Measurements from ENCODE around the gene ECEL1. TPM values are rescaled to one million over a fixed set of nuclear protein-coding genes. Genes with fewer than 3 reads are reported as not detected.

Gene ECEL1
- total RNA-seq, 2 donors from 2014 or later: 1.6 to 4.6 TPM

DNA sequence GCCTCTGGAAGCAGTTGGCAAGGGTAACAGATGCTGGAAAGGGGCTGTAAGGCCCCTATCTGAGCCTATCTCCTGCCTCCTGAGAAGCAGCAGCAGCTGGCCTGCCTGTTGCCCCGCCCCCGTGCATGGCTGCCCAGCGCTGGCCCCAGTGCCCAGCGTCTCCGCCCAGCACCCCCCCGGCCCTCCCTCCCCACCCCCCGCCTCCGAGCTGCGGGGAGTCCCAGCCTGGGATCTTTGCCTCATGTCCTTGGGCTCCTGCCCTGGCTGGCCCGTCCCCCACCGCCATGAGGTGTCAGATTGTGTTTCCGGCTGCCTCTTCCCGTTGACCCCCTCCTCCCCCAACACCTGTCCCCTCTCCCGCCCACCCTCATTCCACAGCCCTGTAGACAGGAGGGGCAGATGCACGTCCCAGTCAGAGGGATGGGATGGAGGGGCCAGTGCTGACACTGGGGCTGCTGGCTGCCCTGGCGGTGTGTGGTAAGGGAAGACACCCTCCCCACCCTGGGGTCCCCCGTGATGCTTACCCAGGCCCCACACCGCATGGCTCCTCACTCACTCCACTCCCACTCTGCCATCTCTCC, 38.2 kb upstream of the ECEL1 start, which contains the start of gene CHRND:
Gene CHRND (plus strand): TSS at position 370 of the 581 bp plus-strand sequence. CDS start 56 bp downstream, at position 426.
- peak; percentile 64 for DNase-seq
- no peaks in the 10 kb centered on the region for H3K9me3 Mint-ChIP-seq
- 49 to 67% methylated on average over 1 to 16 of the region's 18 CpGs for WGBS, 2 experiments (ENCODE audit: insufficient coverage in 1 of 2, insufficient read length in 1 of 2)
- no peaks in the 10 kb centered on the region for H3K4me1 ChIP-seq (ENCODE audit: control insufficient read depth, insufficient read depth, low read length)
- peaks cover 45% of the 10 kb centered on the region for H3K27me3 ChIP-seq (ENCODE audit: control insufficient read depth, insufficient read depth, low read length, poor library complexity, severe bottlenecking)
- no peak within 1 kb of the TSS for H3K27ac ChIP-seq (ENCODE audit: low read depth, low read length)
- no peaks in the 10 kb centered on the region for H3K9me3 ChIP-seq (ENCODE audit: control insufficient read depth, low read length)
- H3K27ac Mint-ChIP-seq: no peak within 1 kb of the TSS
- H3K36me3 ChIP-seq (ENCODE audit: control insufficient read depth, insufficient read depth, low read length): no peaks in the 10 kb centered on the region
- H3K36me3 Mint-ChIP-seq (ENCODE audit: low read depth): no peaks in the 10 kb centered on the region
- H3K4me1 Mint-ChIP-seq: no peaks in the 10 kb centered on the region
- no peak within 1 kb of the TSS for H3K9ac ChIP-seq (ENCODE audit: extremely low read depth, low read length, poor library complexity, severe bottlenecking)
- no peak within 1 kb of the TSS for H3K4me3 Mint-ChIP-seq
- H3K4me3 ChIP-seq (ENCODE audit: low read length): no peak within 1 kb of the TSS
- peaks cover 51% of the 10 kb centered on the region for H3K27me3 Mint-ChIP-seq (ENCODE audit: insufficient read depth)
- no peak for TF ChIP-seq CTCF (conservative IDR thresholded peaks at IDR 0.05)

DNA sequence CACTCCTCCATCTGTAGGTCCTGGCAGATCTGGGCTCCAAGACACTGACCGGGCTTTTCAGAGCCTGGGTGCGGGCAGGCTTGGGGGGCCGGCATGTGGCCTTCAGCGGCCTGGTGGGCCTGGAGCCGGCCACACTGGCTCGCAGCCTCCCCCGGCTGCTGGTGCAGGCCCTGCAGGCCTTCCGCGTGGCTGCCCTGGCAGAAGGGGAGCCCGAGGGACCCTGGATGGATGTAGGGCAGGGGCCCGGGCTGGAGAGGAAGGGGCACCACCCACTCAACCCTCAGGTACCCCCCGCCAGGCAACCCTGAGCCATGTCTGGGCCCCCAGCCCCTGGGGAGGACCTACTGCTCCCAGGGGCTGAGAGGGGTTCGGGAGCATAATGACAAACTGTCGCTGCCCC, 37.6 kb upstream of the ECEL1 start:
- no peaks in the 10 kb centered on the region for H3K9me3 Mint-ChIP-seq
- no peak for TF ChIP-seq CTCF (conservative IDR thresholded peaks at IDR 0.05)
- peaks cover 58% of the 10 kb centered on the region for H3K27me3 Mint-ChIP-seq (ENCODE audit: insufficient read depth)
- H3K36me3 ChIP-seq (ENCODE audit: control insufficient read depth, insufficient read depth, low read length): no peaks in the 10 kb centered on the region
- H3K27ac ChIP-seq (ENCODE audit: low read depth, low read length): no peak overlapping the region
- no peak overlapping the region for H3K27ac Mint-ChIP-seq
- no peaks in the 10 kb centered on the region for H3K36me3 Mint-ChIP-seq (ENCODE audit: low read depth)
- no peak overlapping the region for H3K9ac ChIP-seq (ENCODE audit: extremely low read depth, low read length, poor library complexity, severe bottlenecking)
- H3K4me3 ChIP-seq (ENCODE audit: low read length): no peak overlapping the region
- no peak for DNase-seq
- H3K27me3 ChIP-seq (ENCODE audit: control insufficient read depth, insufficient read depth, low read length, poor library complexity, severe bottlenecking): peaks cover 52% of the 10 kb centered on the region
- H3K4me1 Mint-ChIP-seq: no peaks in the 10 kb centered on the region
- WGBS, 2 experiments (ENCODE audit: insufficient coverage in 1 of 2, insufficient read length in 1 of 2): 84 to 87% methylated on average over 5 to 14 of the region's 14 CpGs
- no peaks in the 10 kb centered on the region for H3K9me3 ChIP-seq (ENCODE audit: control insufficient read depth, low read length)
- no peak overlapping the region for H3K4me3 Mint-ChIP-seq
- no peaks in the 10 kb centered on the region for H3K4me1 ChIP-seq (ENCODE audit: control insufficient read depth, insufficient read depth, low read length)

DNA sequence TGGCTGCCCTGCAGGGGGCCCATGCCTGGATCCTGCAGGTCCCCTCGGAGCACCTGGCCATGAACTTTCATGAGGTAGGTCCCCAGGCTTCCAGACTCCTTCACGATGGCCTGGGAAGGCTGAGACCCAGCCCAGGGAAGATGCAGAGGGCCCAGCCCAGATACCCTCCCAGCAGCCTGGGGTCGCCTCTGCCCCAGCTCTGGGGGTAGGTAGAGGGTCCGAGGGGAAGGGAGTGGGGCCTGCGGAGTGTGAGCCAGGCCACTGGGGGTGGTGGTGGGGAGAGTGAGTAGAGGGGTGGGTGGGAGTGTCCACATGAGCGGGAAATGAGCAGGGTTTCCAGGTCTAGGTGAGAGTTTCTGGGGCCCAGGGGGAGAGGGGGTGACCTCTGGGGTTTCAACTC, 37.1 kb upstream of the ECEL1 start:
- Mint-ChIP-seq H3K4me3 (no peak overlapping the region), H3K9me3 (no peaks in the 10 kb centered on the region), H3K27ac (no peak overlapping the region), H3K27me3 (ENCODE audit: insufficient read depth) (peaks cover 59% of the 10 kb centered on the region), H3K36me3 (ENCODE audit: low read depth) (no peaks in the 10 kb centered on the region), H3K4me1 (no peaks in the 10 kb centered on the region)
- no peak for DNase-seq
- Histone ChIP-seq H3K4me3 (ENCODE audit: low read length) (no peak overlapping the region), H3K9ac (ENCODE audit: extremely low read depth, low read length, poor library complexity, severe bottlenecking) (no peak overlapping the region), H3K36me3 (ENCODE audit: control insufficient read depth, insufficient read depth, low read length) (no peaks in the 10 kb centered on the region), H3K27me3 (ENCODE audit: control insufficient read depth, insufficient read depth, low read length, poor library complexity, severe bottlenecking) (peaks cover 53% of the 10 kb centered on the region), H3K27ac (ENCODE audit: low read depth, low read length) (no peak overlapping the region), H3K9me3 (ENCODE audit: control insufficient read depth, low read length) (no peaks in the 10 kb centered on the region), H3K4me1 (ENCODE audit: control insufficient read depth, insufficient read depth, low read length) (no peaks in the 10 kb centered on the region)
- TF ChIP-seq CTCF (conservative IDR thresholded peaks at IDR 0.05): no peak
- 84 to 100% methylated on average over 2 to 6 of the region's 6 CpGs for WGBS, 2 experiments (ENCODE audit: insufficient coverage in 1 of 2, insufficient read length in 1 of 2)
